ENCODE measurements around the gene LIMCH1.

- TF ChIP-seq CTCF (IDR thresholded peaks at IDR 0.05) (no peak), POLR2A (IDR thresholded peaks at IDR 0.05) (no peak)
Measured at GRCh38 chr4:41514766-41515481, 23.0 kb upstream of the LIMCH1 start.

Measured in body of pancreas (tissue), 4 donors.